GM12872 (cell line): ENCODE measurements around the gene CNOT6L.

Source experiments
- TF ChIP-seq, protein P1 (sequence below): IDR thresholded peaks from 3 replicates; pipeline ENCODE4 v1.5.1; 2011; ENCODE audit warnings: low read depth, mild to moderate bottlenecking, low read length, moderate library complexity; ENCODE audit not compliant: insufficient read depth

Gene CNOT6L

DNA sequence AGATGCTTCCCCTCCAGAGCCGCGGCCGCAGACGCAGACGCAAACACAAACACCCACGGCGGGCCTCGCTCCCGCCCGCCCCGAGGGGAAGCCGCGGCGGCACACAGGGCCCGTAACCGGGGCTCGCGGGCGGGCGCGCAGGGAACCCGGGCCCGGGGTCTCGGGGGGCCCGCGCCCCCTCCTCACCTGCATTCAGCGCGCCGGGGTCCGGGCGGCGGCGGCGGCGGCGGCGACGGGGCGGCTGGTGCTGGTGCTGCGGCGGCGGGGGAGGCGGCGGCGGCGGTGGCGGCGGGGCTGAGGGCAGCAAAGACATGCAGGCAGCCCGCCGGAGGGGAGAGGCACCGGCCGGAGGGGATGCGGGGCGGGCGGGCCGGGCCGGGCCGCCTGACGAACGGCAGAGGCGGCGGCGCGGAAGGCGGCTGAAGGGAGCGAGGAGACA lies 255 bp upstream of the CNOT6L start:
- TF ChIP-seq, protein P1, sequence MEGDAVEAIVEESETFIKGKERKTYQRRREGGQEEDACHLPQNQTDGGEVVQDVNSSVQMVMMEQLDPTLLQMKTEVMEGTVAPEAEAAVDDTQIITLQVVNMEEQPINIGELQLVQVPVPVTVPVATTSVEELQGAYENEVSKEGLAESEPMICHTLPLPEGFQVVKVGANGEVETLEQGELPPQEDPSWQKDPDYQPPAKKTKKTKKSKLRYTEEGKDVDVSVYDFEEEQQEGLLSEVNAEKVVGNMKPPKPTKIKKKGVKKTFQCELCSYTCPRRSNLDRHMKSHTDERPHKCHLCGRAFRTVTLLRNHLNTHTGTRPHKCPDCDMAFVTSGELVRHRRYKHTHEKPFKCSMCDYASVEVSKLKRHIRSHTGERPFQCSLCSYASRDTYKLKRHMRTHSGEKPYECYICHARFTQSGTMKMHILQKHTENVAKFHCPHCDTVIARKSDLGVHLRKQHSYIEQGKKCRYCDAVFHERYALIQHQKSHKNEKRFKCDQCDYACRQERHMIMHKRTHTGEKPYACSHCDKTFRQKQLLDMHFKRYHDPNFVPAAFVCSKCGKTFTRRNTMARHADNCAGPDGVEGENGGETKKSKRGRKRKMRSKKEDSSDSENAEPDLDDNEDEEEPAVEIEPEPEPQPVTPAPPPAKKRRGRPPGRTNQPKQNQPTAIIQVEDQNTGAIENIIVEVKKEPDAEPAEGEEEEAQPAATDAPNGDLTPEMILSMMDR = no peak

DNA sequence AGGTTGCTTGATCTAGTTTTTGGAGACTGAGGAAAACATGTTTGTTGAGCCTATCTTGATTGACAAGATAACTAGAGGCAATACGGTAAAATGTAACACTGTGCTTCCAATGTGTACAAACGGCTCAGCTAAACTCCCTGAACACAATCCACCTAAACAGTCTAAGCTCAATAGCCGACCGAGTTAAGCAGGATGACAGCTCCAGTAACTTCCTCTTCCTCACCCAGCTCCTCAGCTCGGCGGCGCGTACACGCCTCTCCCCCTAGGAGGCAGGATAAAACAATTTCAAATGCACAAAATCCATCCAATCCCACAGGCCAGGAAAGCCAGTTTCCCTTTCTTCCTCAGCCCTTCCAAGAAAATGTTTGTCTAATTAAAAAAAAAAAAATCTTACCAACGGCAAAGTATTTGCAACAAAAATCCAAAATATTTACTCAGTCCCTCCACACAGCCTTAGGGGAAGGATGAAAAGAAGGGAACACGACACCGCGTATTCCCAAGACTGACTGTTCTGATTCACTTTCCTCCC lies 1.0 kb downstream of the CNOT6L start:
- TF ChIP-seq, protein P1 = peak; percentile 46

DNA sequence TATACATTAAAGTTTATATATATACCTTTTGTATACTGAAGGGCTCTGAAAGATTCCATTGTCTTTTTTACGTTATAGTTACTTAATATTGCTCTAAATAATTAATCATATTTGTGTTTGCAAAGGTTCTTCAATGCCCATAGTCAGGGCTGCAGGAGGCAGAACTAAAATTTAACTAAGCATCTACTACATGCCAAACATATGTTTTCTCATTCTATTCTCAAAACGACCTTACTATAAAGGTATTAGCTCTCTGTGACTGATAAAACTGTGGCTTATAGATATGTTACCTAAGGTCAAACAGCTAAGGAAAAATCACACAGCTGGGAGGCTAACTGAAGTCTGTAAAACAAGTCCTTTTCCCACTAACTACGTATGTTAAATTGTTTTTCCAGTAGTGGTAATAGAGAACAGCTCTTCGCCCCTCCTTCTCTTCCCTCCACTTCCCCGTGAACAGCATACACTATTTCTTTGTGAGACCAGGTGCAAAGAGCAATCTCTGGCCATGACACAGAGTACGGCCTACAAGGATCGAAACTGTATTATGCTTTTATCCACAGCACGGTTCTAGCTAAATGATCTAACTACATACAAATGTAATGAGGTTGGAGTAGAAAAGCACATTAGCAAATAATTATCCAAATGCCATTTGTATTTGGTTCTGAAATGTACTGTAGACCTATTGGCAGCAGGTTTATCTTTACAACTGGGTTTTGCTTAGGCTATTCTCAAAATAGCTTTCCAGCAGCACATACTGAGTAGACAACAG lies 1.7 kb downstream of the CNOT6L start:
- TF ChIP-seq, protein P1 = no peak

DNA sequence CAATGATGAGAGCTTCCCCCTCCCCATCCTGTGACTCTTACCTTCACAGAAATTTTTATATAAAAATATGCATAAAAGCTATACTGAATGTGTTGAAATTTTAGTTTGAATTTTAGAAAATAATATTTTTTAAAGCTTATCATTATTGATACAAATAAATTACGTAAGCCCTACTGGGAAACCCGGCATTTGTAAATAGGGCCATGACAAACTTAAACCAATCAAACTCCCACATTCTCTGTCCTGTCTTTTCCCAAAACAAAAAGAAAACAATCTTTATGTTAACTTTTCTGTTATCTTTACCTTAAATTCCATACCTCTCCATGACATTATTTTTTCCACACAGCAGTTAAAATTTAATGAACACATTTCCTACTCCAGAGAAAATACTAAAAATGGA lies 2.6 kb downstream of the CNOT6L start:
- TF ChIP-seq, protein P1 = no peak

DNA sequence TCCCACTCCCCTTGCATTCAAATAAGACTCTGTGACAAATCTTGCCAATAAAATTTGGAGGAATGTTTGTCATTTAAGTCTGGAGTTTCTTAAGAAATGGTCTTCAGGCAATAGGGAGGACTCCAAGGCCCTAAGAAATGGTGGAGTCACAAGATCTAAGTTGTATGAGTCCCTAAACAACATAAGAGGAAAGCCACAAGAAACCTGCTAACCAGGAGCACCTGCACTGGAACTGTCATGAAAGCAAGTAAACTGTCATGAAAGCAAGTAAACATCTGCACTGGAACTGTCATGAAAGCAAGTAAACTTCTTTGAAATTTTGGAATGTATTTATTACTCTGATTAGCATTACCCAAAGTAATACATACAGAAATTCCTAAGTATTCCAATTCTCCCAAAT lies 3.5 kb downstream of the CNOT6L start:
- TF ChIP-seq, protein P1 = no peak

DNA sequence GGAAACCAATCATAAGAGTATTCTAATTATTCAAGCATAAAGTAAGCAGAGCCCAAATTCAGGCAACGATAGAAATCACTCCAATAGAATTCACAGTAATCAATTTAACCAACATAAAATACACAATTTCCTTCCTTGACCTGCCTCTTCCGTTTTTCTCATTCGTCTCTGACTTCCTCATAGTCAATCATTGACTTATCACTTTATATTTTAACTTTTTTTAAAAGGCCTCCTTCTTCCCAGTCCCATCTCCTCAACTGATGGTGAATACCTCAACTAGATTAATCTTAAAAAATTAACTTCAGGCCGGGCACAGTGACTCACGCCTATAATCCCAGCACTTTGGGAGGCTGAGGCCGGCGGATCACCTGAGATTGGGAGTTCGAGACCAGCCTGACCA lies 13.3 kb downstream of the CNOT6L start:
- TF ChIP-seq, protein P1 = no peak

DNA sequence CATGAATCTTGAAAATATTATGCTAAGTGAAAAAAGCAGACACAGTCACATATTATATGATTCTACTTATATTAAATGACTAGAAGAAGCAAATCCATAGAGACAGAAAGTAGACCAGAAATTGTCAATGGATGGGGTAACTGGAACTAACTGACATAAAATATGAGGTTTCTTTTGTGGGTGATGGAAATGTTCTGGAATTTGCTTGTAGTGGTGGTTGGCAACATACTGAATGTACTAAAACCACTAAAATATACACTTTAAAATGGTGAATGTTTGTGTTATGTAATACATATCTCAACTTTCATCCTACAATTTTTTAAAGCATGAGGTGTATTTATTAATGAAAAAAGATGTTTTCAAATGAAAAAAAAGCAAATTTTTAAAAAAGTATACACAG lies 14.7 kb downstream of the CNOT6L start:
- TF ChIP-seq, protein P1 = no peak
